Subcutaneous adipose tissue (tissue), 4 donors: Measurements from ENCODE around the gene CPNE4. TPM values are rescaled to one million over a fixed set of nuclear protein-coding genes. Genes with fewer than 3 reads are reported as not detected.

Source experiments
- CTCF ChIP-seq: fragments of 450-650 bp; IDR thresholded peaks from one replicate; pipeline ENCODE4 v1.5.1; 2016; ENCODE audit warnings: low read depth, mild to moderate bottlenecking, control low read depth, antibody characterized with exemption, moderate library complexity
- total RNA-seq, 4 donors: library from RNA; depleted of rRNA; stranded (reverse); fragments of >200 nt; gene quantifications; one replicate each; pipeline ENCODE4 v1.1.0, GENCODE V29; 2016

Gene CPNE4
- total RNA-seq, 4 donors from 2014 or later, result not detected

- TF ChIP-seq CTCF, result no peak
Measured at GRCh38 chr3:131928593-131928992, 106.2 kb downstream of the CPNE4 start.

GRCh38 chr3:131925571-131925970 lies 109.2 kb downstream of the CPNE4 start:
- no peak for TF ChIP-seq CTCF

GRCh38 chr3:131922356-131922755 lies 112.5 kb downstream of the CPNE4 start:
- no peak for TF ChIP-seq CTCF

GRCh38 chr3:131917006-131917405 lies 117.8 kb downstream of the CPNE4 start:
- TF ChIP-seq CTCF, result no peak

GRCh38 chr3:131914090-131914691 lies 120.6 kb downstream of the CPNE4 start:
- TF ChIP-seq CTCF, result no peak

- TF ChIP-seq CTCF, result no peak
Measured at GRCh38 chr3:131912255-131912654, 122.6 kb downstream of the CPNE4 start.

- TF ChIP-seq CTCF, result no peak
Measured at GRCh38 chr3:131907796-131908195, 127.0 kb downstream of the CPNE4 start.
